ENCODE measurements around the gene KCNIP1. TPM values are rescaled to one million over a fixed set of nuclear protein-coding genes. Genes with fewer than 3 reads are reported as not detected.

The KCNIP1 gene
- total RNA-seq, 2 experiments from 2014 or later: not detected

GRCh38 chr5:170747851-170748250 lies 244.0 kb downstream of the KCNIP1 start:
- Histone ChIP-seq H3K4me3 (ENCODE audit: low read length) (no peak overlapping the region), H3K4me1 (ENCODE audit: insufficient read depth, low read length) (peaks cover 8% of the 10 kb centered on the region), H3K27me3 (ENCODE audit: control insufficient read depth in 1 of 2, insufficient read depth in 2 of 2, low read length in 2 of 2) (peaks cover 21 to 22% of the 10 kb centered on the region in 2 experiments), H3K9me3 (ENCODE audit: control insufficient read depth in 1 of 2, insufficient read depth in 1 of 2, low read length in 2 of 2) (peaks cover 0 to 17% of the 10 kb centered on the region in 2 experiments), H3K36me3 (ENCODE audit: insufficient read depth, low read length) (no peaks in the 10 kb centered on the region), H3K27ac (ENCODE audit: low read depth in 1 of 2, low read length in 2 of 2) (no peak overlapping the region)
- Mint-ChIP-seq H3K27me3 (peaks cover 76% of the 10 kb centered on the region), H3K27ac (no peak overlapping the region), H3K9me3 (no peaks in the 10 kb centered on the region), H3K4me1 (ENCODE audit: low read depth) (no peaks in the 10 kb centered on the region), H3K36me3 (ENCODE audit: low read depth) (no peaks in the 10 kb centered on the region), H3K4me3 (no peak overlapping the region)
- TF ChIP-seq, protein P1, sequence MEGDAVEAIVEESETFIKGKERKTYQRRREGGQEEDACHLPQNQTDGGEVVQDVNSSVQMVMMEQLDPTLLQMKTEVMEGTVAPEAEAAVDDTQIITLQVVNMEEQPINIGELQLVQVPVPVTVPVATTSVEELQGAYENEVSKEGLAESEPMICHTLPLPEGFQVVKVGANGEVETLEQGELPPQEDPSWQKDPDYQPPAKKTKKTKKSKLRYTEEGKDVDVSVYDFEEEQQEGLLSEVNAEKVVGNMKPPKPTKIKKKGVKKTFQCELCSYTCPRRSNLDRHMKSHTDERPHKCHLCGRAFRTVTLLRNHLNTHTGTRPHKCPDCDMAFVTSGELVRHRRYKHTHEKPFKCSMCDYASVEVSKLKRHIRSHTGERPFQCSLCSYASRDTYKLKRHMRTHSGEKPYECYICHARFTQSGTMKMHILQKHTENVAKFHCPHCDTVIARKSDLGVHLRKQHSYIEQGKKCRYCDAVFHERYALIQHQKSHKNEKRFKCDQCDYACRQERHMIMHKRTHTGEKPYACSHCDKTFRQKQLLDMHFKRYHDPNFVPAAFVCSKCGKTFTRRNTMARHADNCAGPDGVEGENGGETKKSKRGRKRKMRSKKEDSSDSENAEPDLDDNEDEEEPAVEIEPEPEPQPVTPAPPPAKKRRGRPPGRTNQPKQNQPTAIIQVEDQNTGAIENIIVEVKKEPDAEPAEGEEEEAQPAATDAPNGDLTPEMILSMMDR (IDR thresholded peaks at IDR 0.05): no peak
- CTCF ChIA-PET: no interaction called here
- no peak for DNase-seq
- POLR2A ChIA-PET: no interaction called here
- no peak for ATAC-seq (ENCODE audit: poor library complexity)
- intact Hi-C loops (cut with DNase I, micrococcal nuclease): loop anchor here in 1 of 2 experiments (10.0 kb wide), 1 partner anchor 597 kb away; no protein-coding TSS in a partner anchor

DNA sequence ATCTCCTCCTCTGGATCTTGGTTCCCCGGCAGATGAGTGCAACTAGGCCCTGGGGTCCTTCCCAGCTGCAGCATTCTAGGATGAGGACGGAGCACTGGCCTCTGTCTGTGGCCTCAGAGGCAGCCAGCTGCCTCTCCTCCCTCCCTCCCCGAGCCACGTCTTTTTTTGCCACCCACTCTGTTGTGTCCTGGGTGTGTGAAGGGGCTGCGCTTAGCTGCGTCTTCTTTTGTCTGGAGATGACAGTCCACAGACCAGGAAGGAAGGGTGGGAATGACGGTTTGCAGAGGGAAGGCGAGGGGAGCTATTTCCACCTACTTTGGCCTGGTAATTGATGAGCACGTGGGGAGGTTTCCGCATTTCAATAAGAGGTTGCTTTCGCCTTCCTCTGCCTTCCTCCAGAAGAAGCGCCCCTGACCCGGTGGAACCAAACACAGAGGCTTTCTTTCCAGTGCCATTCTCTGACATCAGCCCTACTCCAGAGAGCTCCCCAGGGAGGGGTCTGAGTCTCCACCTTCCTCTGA lies 245.2 kb downstream of the KCNIP1 start:
- peaks cover 71% of the 10 kb centered on the region for H3K27me3 Mint-ChIP-seq
- H3K4me3 Mint-ChIP-seq: no peak overlapping the region
- Histone ChIP-seq H3K27ac (ENCODE audit: low read depth in 1 of 2, low read length in 2 of 2) (no peak overlapping the region), H3K36me3 (ENCODE audit: insufficient read depth, low read length) (no peaks in the 10 kb centered on the region), H3K4me1 (ENCODE audit: insufficient read depth, low read length) (peaks cover 8% of the 10 kb centered on the region), H3K9me3 (ENCODE audit: control insufficient read depth in 1 of 2, insufficient read depth in 1 of 2, low read length in 2 of 2) (peaks cover 0 to 15% of the 10 kb centered on the region in 2 experiments), H3K4me3 (ENCODE audit: low read length) (no peak overlapping the region), H3K27me3 (ENCODE audit: control insufficient read depth in 1 of 2, insufficient read depth in 2 of 2, low read length in 2 of 2) (peaks cover 19 to 21% of the 10 kb centered on the region in 2 experiments)
- ChIA-PET POLR2A (no interaction called here), CTCF (no interaction called here)
- no peak overlapping the region for H3K27ac Mint-ChIP-seq
- TF ChIP-seq, protein P1 (IDR thresholded peaks at IDR 0.05): no peak
- DNase-seq: no peak
- H3K4me1 Mint-ChIP-seq (ENCODE audit: low read depth): no peaks in the 10 kb centered on the region
- H3K36me3 Mint-ChIP-seq (ENCODE audit: low read depth): no peaks in the 10 kb centered on the region
- H3K9me3 Mint-ChIP-seq: no peaks in the 10 kb centered on the region
- no peak for ATAC-seq (ENCODE audit: poor library complexity)
- intact Hi-C loops (cut with DNase I, micrococcal nuclease): loop anchor here in 1 of 2 experiments (10.0 kb wide), 1 partner anchor 596 kb away; no protein-coding TSS in a partner anchor

GRCh38 chr5:170749911-170750431 lies 246.2 kb downstream of the KCNIP1 start:
- Mint-ChIP-seq H3K9me3 (no peaks in the 10 kb centered on the region), H3K36me3 (ENCODE audit: low read depth) (no peaks in the 10 kb centered on the region), H3K27me3 (peaks cover 64% of the 10 kb centered on the region), H3K4me3 (no peak overlapping the region), H3K27ac (no peak overlapping the region), H3K4me1 (ENCODE audit: low read depth) (no peaks in the 10 kb centered on the region)
- H3K27ac ChIP-seq (ENCODE audit: low read depth in 1 of 2, low read length in 2 of 2): no peak overlapping the region
- no peaks in the 10 kb centered on the region for H3K4me1 ChIP-seq (ENCODE audit: insufficient read depth, low read length)
- peaks cover 0 to 10% of the 10 kb centered on the region in 2 experiments for H3K9me3 ChIP-seq (ENCODE audit: control insufficient read depth in 1 of 2, insufficient read depth in 1 of 2, low read length in 2 of 2)
- intact Hi-C loops (cut with DNase I, micrococcal nuclease): loop anchor here in 1 of 2 experiments (10.0 kb wide), 1 partner anchor 595 kb away; no protein-coding TSS in a partner anchor
- ChIA-PET POLR2A (no interaction called here), CTCF (no interaction called here)
- TF ChIP-seq, protein P1 (IDR thresholded peaks at IDR 0.05): no peak
- peaks cover 10 to 12% of the 10 kb centered on the region in 2 experiments for H3K27me3 ChIP-seq (ENCODE audit: control insufficient read depth in 1 of 2, insufficient read depth in 2 of 2, low read length in 2 of 2)
- no peaks in the 10 kb centered on the region for H3K36me3 ChIP-seq (ENCODE audit: insufficient read depth, low read length)
- no peak for DNase-seq
- H3K4me3 ChIP-seq (ENCODE audit: low read length): no peak overlapping the region
- no peak for ATAC-seq (ENCODE audit: poor library complexity)

Data from CD4-positive, alpha-beta T cell (primary cell).